ENCODE measurements around the gene DUSP22. TPM values are rescaled to one million over a fixed set of nuclear protein-coding genes. Genes with fewer than 3 reads are reported as not detected.
A peak's percentile ranks its signal among the peaks of the same experiment; 100 is the strongest.
"Not testable (repeated sequence)": the region's sequence is repeated elsewhere in the genome, so short reads cannot be mapped to it uniquely, and the experiment has no call there.

Gene DUSP22
- total RNA-seq, 4 donors from 2014 or later = 35.4 to 213 (median 49.5) TPM

DNA sequence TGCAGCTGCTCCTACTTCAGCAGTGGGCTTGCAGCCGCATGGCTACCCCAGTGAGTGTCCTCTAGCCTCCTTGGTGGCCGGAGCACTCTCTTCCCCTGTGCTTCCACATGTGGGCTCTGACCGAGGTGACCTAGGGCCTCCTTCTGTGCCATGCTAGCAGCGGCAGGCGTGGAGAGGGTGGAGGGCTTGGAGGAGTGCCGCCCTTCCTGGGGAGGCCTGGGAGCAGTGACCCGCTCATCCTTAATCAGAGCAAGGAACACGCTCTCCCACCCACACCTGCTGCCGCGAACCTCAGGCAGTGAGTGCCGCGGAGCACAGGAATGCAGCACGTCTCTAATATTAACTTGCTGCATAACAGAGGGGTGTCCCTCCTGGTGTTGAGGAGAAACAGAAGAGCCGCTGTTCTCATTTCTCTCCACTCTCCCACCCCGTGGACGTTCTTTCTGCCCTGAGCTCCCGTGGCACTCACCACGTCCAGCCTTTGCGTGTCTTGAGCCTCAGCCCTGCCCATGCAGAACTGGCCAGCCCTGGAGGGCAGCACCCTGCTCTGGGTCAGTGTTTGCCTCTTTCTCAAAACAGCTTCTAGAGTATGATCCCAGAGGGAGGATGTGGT lies 31.9 kb downstream of the DUSP22 start:
- H3K27me3 ChIP-seq = no peaks in the 10 kb centered on the region
- TF ChIP-seq POLR2AphosphoS5 (IDR thresholded peaks at IDR 0.05) = no peak
- TF ChIP-seq, protein P1, sequence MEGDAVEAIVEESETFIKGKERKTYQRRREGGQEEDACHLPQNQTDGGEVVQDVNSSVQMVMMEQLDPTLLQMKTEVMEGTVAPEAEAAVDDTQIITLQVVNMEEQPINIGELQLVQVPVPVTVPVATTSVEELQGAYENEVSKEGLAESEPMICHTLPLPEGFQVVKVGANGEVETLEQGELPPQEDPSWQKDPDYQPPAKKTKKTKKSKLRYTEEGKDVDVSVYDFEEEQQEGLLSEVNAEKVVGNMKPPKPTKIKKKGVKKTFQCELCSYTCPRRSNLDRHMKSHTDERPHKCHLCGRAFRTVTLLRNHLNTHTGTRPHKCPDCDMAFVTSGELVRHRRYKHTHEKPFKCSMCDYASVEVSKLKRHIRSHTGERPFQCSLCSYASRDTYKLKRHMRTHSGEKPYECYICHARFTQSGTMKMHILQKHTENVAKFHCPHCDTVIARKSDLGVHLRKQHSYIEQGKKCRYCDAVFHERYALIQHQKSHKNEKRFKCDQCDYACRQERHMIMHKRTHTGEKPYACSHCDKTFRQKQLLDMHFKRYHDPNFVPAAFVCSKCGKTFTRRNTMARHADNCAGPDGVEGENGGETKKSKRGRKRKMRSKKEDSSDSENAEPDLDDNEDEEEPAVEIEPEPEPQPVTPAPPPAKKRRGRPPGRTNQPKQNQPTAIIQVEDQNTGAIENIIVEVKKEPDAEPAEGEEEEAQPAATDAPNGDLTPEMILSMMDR (IDR thresholded peaks at IDR 0.05) = no peak
- TF ChIP-seq EP300 (IDR thresholded peaks at IDR 0.05; ENCODE audit: low read depth) = no peak
- no peak for TF ChIP-seq POLR2A (IDR thresholded peaks at IDR 0.05)
- H3K4me3 ChIP-seq = no peak overlapping the region
- H3K9me3 ChIP-seq = no peaks in the 10 kb centered on the region
- DNase-seq = peak; percentile 8
- in situ Hi-C loops (cut with MboI; ENCODE audit: low pct_ligation_motif_present in 1 of 4, low pct_unique_long_range_greater_than_20kb in 1 of 4, low sequenced_read_pairs in 3 of 4) (no loop called here), intact Hi-C loops (cut with DNase I; ENCODE audit: low total_unique reads) (no loop called here)
- 88% methylated on average over 6 to 19 of the region's 19 CpGs for WGBS, 2 donors (ENCODE audit: low coverage in 1 of 2)
- H3K4me1 ChIP-seq = peaks cover 0 to 25% (median 17%) of the 10 kb centered on the region in 4 donors
- peak overlapping the region in 2 of 4 donors; percentile 10 to 63 for H3K27ac ChIP-seq
- H3K36me3 ChIP-seq = no peaks in the 10 kb centered on the region

DNA sequence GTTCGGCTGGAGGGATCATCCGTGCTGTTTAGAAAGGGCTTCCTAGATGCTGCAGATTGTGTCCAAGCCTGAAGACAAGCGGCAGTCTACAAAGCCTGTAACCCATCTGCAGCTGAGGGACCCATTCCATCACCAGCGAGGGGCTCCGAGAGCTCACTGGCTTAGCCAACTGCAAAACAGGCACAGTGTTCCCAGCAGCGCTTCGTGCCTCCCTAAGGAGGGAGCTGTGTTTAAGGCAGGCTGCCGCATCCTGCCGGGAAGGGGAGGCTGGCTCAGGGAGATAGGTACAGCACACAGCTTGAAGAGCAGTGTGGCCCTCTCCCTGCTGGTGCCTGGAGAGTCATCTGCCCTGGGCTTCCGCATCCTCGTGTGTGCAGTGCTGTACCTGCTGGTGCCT lies 32.4 kb downstream of the DUSP22 start:
- 90 to 100% methylated on average over 6 to 11 of the region's 11 CpGs for WGBS, 2 donors (ENCODE audit: low coverage in 1 of 2)
- Histone ChIP-seq H3K36me3 (no peaks in the 10 kb centered on the region), H3K27me3 (no peaks in the 10 kb centered on the region), H3K27ac (peak overlapping the region in 1 of 4 donors; percentile 63), H3K4me3 (no peak overlapping the region), H3K4me1 (peaks cover 0 to 25% (median 17%) of the 10 kb centered on the region in 4 donors), H3K9me3 (no peaks in the 10 kb centered on the region)
- intact Hi-C loops (cut with DNase I; ENCODE audit: low total_unique reads) = no loop called here
- peak; percentile 7 for DNase-seq
- in situ Hi-C loops (cut with MboI; ENCODE audit: low pct_ligation_motif_present in 1 of 4, low pct_unique_long_range_greater_than_20kb in 1 of 4, low sequenced_read_pairs in 3 of 4) = no loop called here
- TF ChIP-seq POLR2A (IDR thresholded peaks at IDR 0.05) = no peak

DNA sequence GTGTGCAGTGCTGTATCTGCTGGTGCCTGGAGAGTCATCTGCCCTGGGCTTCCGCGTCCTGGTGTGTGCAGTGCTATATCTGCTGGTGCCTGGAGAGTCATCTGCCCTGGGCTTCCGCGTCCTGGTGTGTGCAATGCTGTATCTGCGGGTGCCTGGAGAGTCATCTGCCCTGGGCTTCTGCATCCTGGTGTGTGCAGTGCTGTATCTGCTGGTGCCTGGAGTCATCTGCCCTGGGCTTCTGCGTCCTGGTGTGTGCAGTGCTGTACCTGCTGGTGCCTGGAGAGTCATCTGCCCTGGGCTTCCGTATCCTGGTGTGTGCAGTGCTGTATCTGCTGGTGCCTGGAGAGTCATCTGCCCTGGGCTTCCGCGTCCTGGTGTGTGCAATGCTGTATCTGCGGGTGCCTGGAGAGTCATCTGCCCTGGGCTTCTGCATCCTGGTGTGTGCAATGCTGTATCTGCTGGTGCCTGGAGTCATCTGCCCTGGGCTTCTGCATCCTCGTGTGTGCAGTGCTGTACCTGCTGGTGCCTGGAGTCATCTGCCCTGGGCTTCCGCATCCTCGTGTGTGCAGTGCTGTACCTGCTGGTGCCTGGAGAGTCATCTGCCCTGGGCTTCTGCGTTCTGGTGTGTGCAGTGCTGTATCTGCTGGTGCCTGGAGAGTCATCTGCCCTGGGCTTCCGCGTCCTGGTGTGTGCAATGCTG lies 33.0 kb downstream of the DUSP22 start:
- H3K27ac ChIP-seq; H3K4me3 ChIP-seq; in situ Hi-C loops (cut with MboI; ENCODE audit: low pct_ligation_motif_present in 1 of 4, low pct_unique_long_range_greater_than_20kb in 1 of 4, low sequenced_read_pairs in 3 of 4); intact Hi-C loops (cut with DNase I; ENCODE audit: low total_unique reads); H3K27me3 ChIP-seq; H3K9me3 ChIP-seq; H3K36me3 ChIP-seq: not testable (repeated sequence)
- WGBS, 2 donors (ENCODE audit: low coverage in 1 of 2) = 60 to 82% methylated on average over 1 to 16 of the region's 16 CpGs
- H3K4me1 ChIP-seq = peaks cover 0 to 27% (median 17%) of the 10 kb centered on the region in 4 donors
- DNase-seq = peak; percentile 1

DNA sequence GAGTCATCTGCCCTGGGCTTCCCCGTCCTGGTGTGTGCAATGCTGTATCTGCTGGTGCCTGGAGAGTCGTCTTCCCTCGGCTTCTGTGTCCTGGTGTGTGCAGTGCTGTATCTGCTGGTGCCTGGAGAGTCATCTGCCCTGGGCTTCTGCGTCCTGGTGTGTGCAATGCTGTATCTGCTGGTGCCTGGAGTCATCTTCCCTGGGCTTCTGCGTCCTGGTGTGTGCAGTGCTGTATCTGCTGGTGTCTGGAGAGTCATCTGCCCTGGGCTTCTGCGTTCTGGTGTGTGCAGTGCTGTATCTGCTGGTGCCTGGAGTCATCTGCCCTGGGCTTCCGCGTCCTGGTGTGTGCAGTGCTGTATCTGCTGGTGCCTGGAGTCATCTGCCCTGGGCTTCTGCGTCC lies 33.8 kb downstream of the DUSP22 start:
- H3K9me3 ChIP-seq; intact Hi-C loops (cut with DNase I; ENCODE audit: low total_unique reads); H3K36me3 ChIP-seq; H3K27me3 ChIP-seq; DNase-seq; in situ Hi-C loops (cut with MboI; ENCODE audit: low pct_ligation_motif_present in 1 of 4, low pct_unique_long_range_greater_than_20kb in 1 of 4, low sequenced_read_pairs in 3 of 4); H3K4me3 ChIP-seq; H3K27ac ChIP-seq: not testable (repeated sequence)
- 77% methylated on average over 9 of the region's 9 CpGs; no CpG with 5 or more reads in 1 of the 2 donors for WGBS, 2 donors (ENCODE audit: low coverage in 1 of 2)
- peaks cover 5 to 35% (median 17%) of the 10 kb centered on the region in 4 donors for H3K4me1 ChIP-seq

DNA sequence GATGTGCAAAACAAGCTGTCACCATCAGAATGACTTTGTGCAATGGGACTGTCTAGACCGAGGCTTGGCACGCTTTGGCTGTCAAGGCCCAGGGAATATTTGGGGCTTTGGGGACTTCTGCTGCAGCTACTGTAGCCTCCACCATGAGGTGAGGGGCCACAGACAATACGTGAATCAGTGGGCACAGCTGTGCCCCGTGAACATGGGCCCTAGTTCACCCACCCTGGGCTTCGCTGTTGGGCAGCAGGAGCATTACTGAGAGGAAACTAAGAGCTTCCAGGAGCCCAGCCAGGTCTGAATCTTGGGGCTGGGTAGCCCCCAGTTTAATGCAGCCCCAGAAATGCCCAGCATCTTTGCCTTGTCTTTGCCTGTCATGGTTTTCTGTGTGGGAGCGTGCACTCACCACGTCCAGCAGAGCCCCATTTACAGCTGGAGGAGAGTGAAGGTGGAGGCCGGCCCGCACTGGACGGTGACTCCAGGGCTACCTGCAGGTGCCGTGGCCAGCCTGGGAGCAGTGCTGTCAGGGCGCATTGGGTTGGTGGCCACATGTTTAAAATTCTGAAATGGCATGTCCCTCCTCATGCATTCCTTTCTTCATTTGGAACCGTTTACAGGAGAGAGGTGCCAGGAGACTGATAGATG lies 34.7 kb downstream of the DUSP22 start:
- WGBS, 2 donors (ENCODE audit: low coverage in 1 of 2) = 87 to 94% methylated on average over 10 to 13 of the region's 13 CpGs
- in situ Hi-C loops (cut with MboI; ENCODE audit: low pct_ligation_motif_present in 1 of 4, low pct_unique_long_range_greater_than_20kb in 1 of 4, low sequenced_read_pairs in 3 of 4) (no loop called here), intact Hi-C loops (cut with DNase I; ENCODE audit: low total_unique reads) (no loop called here)
- Histone ChIP-seq H3K4me1 (peaks cover 14 to 44% (median 19%) of the 10 kb centered on the region in 4 donors), H3K9me3 (no peaks in the 10 kb centered on the region), H3K27ac (peak overlapping the region in 3 of 4 donors; percentile 28 to 69 (median 38)), H3K4me3 (no peak overlapping the region), H3K36me3 (no peaks in the 10 kb centered on the region), H3K27me3 (no peaks in the 10 kb centered on the region)
- TF ChIP-seq POLR2A (IDR thresholded peaks at IDR 0.05) (no peak), POLR2AphosphoS5 (IDR thresholded peaks at IDR 0.05) (no peak), EP300 (IDR thresholded peaks at IDR 0.05; ENCODE audit: low read depth) (no peak)
- TF ChIP-seq, protein P1 (IDR thresholded peaks at IDR 0.05) = no peak
- no peak for DNase-seq
